ENCODE data around the gene LSAMP.
A peak's percentile ranks its signal among the peaks of the same experiment; 100 is the strongest.

The LSAMP gene

GRCh38 chr3:116445311-116445841, at the start of gene LSAMP:
TSS of gene LSAMP (minus strand) at chr3:116445487.
- no peak for DNase-seq

- no peak for DNase-seq
Observed at GRCh38 chr3:116492379-116492778, 47.1 kb upstream of the LSAMP start.

GRCh38 chr3:116483135-116483534, 37.8 kb upstream of the LSAMP start:
- DNase-seq: no peak

- no peak for DNase-seq
Observed at GRCh38 chr3:116476691-116477090, 31.4 kb upstream of the LSAMP start.

GRCh38 chr3:116474801-116475200, 29.5 kb upstream of the LSAMP start:
- DNase-seq: no peak

- DNase-seq: no peak
Observed at GRCh38 chr3:116474032-116474780, 28.9 kb upstream of the LSAMP start.

GRCh38 chr3:116473602-116474001, 28.3 kb upstream of the LSAMP start:
- peak; percentile 11 for DNase-seq

- DNase-seq: no peak
Observed at GRCh38 chr3:116470605-116471197, 25.4 kb upstream of the LSAMP start.

GRCh38 chr3:116469546-116469945, 24.3 kb upstream of the LSAMP start:
- no peak for DNase-seq

GRCh38 chr3:116464276-116464798, 19.1 kb upstream of the LSAMP start:
- DNase-seq: no peak

- DNase-seq: peak; percentile 5
Observed at GRCh38 chr3:116453666-116454346, 8.5 kb upstream of the LSAMP start.

GRCh38 chr3:116449546-116450350, 4.5 kb upstream of the LSAMP start:
- DNase-seq: no peak

GRCh38 chr3:116445990-116446389, 703 bp upstream of the LSAMP start:
- DNase-seq: no peak

GRCh38 chr3:116444819-116445310, 422 bp downstream of the LSAMP start:
- peak; percentile 31 for DNase-seq

- no peak for DNase-seq
Observed at GRCh38 chr3:116444115-116444747, 1.1 kb downstream of the LSAMP start.

GRCh38 chr3:116443191-116443661, 2.1 kb downstream of the LSAMP start:
- DNase-seq: no peak

GRCh38 chr3:116442331-116443021, 2.8 kb downstream of the LSAMP start:
- no peak for DNase-seq

GRCh38 chr3:116441652-116442051, 3.6 kb downstream of the LSAMP start:
- no peak for DNase-seq

GRCh38 chr3:116440196-116440595, 5.1 kb downstream of the LSAMP start:
- DNase-seq: peak; percentile 4

GRCh38 chr3:116433552-116433951, 11.7 kb downstream of the LSAMP start:
- DNase-seq: no peak

- DNase-seq: no peak
Observed at GRCh38 chr3:116432795-116433194, 12.5 kb downstream of the LSAMP start.
